Body of pancreas (tissue), 4 donors: ENCODE measurements around the gene DENND1A.

Experiments used
- POLR2A ChIP-seq, 3 donors: fragments of 450-650 bp; IDR thresholded peaks; one replicate each; pipeline ENCODE4 v1.6.1; 2016; ENCODE audit warnings: antibody characterized with exemption in 3 of 3, mild to moderate bottlenecking in 2 of 3
- TF ChIP-seq, protein P1 (sequence below), 7 experiments: fragments of 450-650 bp in 4 of 7; fragments of 200-600 bp in 3 of 7; sonication (generic) in 3 of 7; IDR thresholded peaks; one replicate each; pipeline ENCODE4 v1.5.1; 2016 to 2019; ENCODE audit warnings: antibody characterized with exemption in 7 of 7

DNA sequence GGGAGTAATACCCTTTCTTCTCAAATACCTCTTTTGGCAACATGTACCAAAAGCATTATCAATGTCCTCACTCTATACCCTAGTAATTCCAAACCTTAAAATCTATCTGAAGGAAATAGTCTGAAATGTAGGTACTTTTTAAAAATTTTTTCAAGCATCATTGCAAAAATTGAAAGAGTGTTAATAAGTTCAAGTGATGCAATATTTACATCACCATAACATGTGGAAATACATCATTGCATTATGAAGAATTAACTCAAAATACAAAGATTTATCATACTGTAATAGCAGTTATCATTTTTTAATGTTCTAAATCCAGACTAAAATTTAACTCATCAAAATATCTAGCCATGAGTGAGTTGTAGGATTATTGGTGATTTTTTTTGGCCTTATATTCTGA is 123.1 kb downstream of the DENND1A start:
- TF ChIP-seq, protein P1, sequence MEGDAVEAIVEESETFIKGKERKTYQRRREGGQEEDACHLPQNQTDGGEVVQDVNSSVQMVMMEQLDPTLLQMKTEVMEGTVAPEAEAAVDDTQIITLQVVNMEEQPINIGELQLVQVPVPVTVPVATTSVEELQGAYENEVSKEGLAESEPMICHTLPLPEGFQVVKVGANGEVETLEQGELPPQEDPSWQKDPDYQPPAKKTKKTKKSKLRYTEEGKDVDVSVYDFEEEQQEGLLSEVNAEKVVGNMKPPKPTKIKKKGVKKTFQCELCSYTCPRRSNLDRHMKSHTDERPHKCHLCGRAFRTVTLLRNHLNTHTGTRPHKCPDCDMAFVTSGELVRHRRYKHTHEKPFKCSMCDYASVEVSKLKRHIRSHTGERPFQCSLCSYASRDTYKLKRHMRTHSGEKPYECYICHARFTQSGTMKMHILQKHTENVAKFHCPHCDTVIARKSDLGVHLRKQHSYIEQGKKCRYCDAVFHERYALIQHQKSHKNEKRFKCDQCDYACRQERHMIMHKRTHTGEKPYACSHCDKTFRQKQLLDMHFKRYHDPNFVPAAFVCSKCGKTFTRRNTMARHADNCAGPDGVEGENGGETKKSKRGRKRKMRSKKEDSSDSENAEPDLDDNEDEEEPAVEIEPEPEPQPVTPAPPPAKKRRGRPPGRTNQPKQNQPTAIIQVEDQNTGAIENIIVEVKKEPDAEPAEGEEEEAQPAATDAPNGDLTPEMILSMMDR (IDR thresholded peaks at IDR 0.05): no peak
- no peak for TF ChIP-seq POLR2A (IDR thresholded peaks at IDR 0.05)
